ENCODE data around the gene HOXC13.

GRCh38 chr12:53958128-53958527 lies 19.5 kb downstream of the HOXC13 start:
- TF ChIP-seq CTCF (IDR thresholded peaks at IDR 0.05) (no peak), POLR2AphosphoS5 (IDR thresholded peaks at IDR 0.05) (no peak)
